GM23248 (cell line): ENCODE results near the gene DRD1.

Experiments
- EZH2 ChIP-seq: fragments of 200-600 bp; sonication (generic); IDR thresholded peaks from 2 replicates; pipeline ENCODE4 v1.6.1; 2018; ENCODE audit warnings: antibody characterized with exemption, mild to moderate bottlenecking; ENCODE audit not compliant: insufficient read depth, poor library complexity, severe bottlenecking
- EZH2phosphoT487 ChIP-seq: fragments of 200-600 bp; sonication (generic); IDR thresholded peaks from 2 replicates; pipeline ENCODE4 v1.6.1; 2018; ENCODE audit warnings: antibody characterized with exemption, moderate library complexity, mild to moderate bottlenecking, low read depth; ENCODE audit not compliant: insufficient read depth

DNA sequence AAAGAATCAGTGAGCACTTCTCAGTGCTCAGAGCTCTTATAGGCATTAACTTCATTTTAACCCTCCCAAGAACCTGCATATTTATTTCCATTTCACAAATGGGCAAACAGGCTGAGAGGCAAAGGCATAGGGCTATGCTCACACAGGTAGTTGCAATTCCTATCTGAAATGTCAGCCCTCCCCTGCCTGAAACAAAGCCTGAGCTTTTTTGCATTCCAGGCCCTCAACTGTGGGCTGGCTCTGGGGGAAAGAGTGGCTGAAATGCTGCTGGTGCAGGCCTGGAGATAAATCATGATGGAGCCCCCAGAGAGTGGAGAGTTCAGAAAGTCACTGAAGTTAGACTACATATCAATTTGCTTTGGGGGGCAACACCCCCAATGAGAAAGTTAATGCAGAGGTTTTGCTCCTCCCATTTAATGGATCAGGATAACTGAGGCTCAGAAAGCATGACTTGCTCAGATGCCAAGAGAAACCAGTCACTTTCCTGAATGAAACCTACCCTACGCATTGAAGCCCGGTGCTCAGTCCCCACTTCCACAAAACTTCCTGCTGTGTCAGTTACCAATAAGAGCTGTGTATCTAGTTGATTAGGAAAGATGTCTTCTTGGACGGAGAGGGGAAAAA lies 5.6 kb downstream of the DRD1 start:
- TF ChIP-seq EZH2phosphoT487 (no peak), EZH2 (no peak)
